Prostate gland (tissue), 2 donors: ENCODE results near the gene ENTPD1.

Experiments
- CTCF ChIP-seq, 4 experiments: fragments of 200-600 bp in 2 of 4; fragments of 450-650 bp in 2 of 4; sonication (generic) in 2 of 4; IDR thresholded peaks; 1 replicate in 3 of 4; 2 replicates in 1 of 4; pipeline ENCODE4 v1.5.1; 2016 to 2019; ENCODE audit warnings: antibody characterized with exemption in 4 of 4, mild to moderate bottlenecking in 2 of 4, moderate library complexity in 2 of 4
- POLR2A ChIP-seq: fragments of 450-650 bp; IDR thresholded peaks from one replicate; pipeline ENCODE4 v1.6.1; 2016; ENCODE audit warnings: antibody characterized with exemption, mild to moderate bottlenecking
- POLR2AphosphoS5 ChIP-seq: sonication (generic); formaldehyde crosslinking; IDR thresholded peaks from one replicate; pipeline ENCODE4 v1.6.1; 2017; ENCODE audit warnings: antibody characterized with exemption

- TF ChIP-seq POLR2A (no peak), CTCF (IDR thresholded peaks at IDR 0.05) (no peak), POLR2AphosphoS5 (no peak)
Observed at GRCh38 chr10:95865814-95866466, 110.0 kb downstream of the ENTPD1 start.
